ENCODE data around the gene TOGARAM2.

The TOGARAM2 gene

DNA sequence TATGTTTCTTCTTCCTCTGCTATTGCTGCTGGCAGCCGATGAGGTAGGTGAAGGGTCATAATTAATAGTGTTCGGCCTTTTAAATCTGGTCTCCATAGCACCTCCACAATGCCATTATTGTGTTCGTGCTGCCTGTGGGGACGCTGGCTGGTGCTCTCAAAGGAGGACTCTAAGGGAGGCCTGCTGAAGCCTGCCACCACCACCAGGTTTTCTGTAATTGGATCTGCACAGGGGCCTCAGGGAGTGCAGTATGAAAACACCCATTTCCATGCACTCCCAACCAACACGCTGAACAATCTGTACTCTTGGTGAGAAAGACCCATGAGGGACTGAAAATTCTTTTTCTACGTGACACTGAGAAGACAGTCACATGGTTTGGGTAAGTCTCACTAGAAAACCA is 116.5 kb downstream of the TOGARAM2 start:
- H3K4me1 ChIP-seq (ENCODE audit: insufficient read depth, poor library complexity, severe bottlenecking) = no peaks in the 10 kb centered on the region
- DNase-seq (ENCODE audit: low spot score) (no peak), ATAC-seq (ENCODE audit: low read depth) (no peak)
- no peaks in the 10 kb centered on the region for H3K9me3 ChIP-seq (ENCODE audit: severe bottlenecking)
- H3K27me3 ChIP-seq (ENCODE audit: insufficient read depth, poor library complexity, severe bottlenecking) = no peaks in the 10 kb centered on the region
- TF ChIP-seq, protein P1, sequence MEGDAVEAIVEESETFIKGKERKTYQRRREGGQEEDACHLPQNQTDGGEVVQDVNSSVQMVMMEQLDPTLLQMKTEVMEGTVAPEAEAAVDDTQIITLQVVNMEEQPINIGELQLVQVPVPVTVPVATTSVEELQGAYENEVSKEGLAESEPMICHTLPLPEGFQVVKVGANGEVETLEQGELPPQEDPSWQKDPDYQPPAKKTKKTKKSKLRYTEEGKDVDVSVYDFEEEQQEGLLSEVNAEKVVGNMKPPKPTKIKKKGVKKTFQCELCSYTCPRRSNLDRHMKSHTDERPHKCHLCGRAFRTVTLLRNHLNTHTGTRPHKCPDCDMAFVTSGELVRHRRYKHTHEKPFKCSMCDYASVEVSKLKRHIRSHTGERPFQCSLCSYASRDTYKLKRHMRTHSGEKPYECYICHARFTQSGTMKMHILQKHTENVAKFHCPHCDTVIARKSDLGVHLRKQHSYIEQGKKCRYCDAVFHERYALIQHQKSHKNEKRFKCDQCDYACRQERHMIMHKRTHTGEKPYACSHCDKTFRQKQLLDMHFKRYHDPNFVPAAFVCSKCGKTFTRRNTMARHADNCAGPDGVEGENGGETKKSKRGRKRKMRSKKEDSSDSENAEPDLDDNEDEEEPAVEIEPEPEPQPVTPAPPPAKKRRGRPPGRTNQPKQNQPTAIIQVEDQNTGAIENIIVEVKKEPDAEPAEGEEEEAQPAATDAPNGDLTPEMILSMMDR (IDR thresholded peaks at IDR 0.05; ENCODE audit: poor library complexity, severe bottlenecking) = no peak
- H3K4me3 ChIP-seq (ENCODE audit: severe bottlenecking) = no peak overlapping the region
- H3K36me3 ChIP-seq (ENCODE audit: low read depth) = no peaks in the 10 kb centered on the region
- H3K27ac ChIP-seq (ENCODE audit: poor library complexity, severe bottlenecking) = no peak overlapping the region

DNA sequence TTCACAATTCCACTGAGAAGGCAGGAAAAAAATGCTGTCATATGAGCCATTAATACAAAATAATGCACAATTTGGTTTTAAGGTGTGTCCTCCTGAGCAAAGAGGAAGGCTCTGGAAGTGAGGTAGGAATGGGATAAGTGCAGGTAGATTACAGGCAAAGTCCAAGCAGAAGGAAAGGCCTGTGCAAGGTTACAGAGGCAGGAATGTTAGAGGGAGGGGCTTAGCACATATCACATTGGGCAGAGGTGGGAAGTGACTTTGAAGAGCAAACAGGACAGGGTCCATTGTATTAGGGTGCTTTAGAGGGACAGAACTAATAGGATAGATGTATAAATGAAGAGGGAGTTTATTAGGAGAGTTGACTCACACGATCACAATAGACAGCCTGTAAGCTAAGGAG is 119.5 kb downstream of the TOGARAM2 start:
- Histone ChIP-seq H3K36me3 (ENCODE audit: low read depth) (no peaks in the 10 kb centered on the region), H3K9me3 (ENCODE audit: severe bottlenecking) (no peaks in the 10 kb centered on the region), H3K4me3 (ENCODE audit: severe bottlenecking) (no peak overlapping the region), H3K27me3 (ENCODE audit: insufficient read depth, poor library complexity, severe bottlenecking) (no peaks in the 10 kb centered on the region), H3K4me1 (ENCODE audit: insufficient read depth, poor library complexity, severe bottlenecking) (no peaks in the 10 kb centered on the region), H3K27ac (ENCODE audit: poor library complexity, severe bottlenecking) (no peak overlapping the region)
- ATAC-seq (ENCODE audit: low read depth) (no peak), DNase-seq (ENCODE audit: low spot score) (no peak)
- TF ChIP-seq, protein P1 (IDR thresholded peaks at IDR 0.05; ENCODE audit: poor library complexity, severe bottlenecking) = no peak
